GM12892 (cell line): ENCODE results near the gene TNP2.

Experiments used
- POLR2A ChIP-seq: IDR thresholded peaks from 2 replicates; pipeline ENCODE4 v1.6.1; 2011; ENCODE audit warnings: low read depth, low read length, control low read depth
- POLR2AphosphoS5 ChIP-seq: IDR thresholded peaks from 2 replicates; pipeline ENCODE4 v1.6.1; 2011; ENCODE audit warnings: low read depth, low read length, control low read depth

- TF ChIP-seq POLR2A (no peak), POLR2AphosphoS5 (no peak)
Observed at GRCh38 chr16:11316331-11317015, 47.3 kb upstream of the TNP2 start.
